Gastrocnemius medialis (tissue), 4 donors: ENCODE measurements around the gene COL4A1.

Experiments
- POLR2A ChIP-seq, 2 donors: fragments of 450-650 bp; IDR thresholded peaks; one replicate each; pipeline ENCODE4 v1.6.1; 2017; ENCODE audit warnings: antibody characterized with exemption in 2 of 2, mild to moderate bottlenecking in 2 of 2, moderate library complexity in 2 of 2
- TF ChIP-seq, protein P1 (sequence below), 5 experiments: fragments of 450-650 bp in 3 of 5; fragments of 200-600 bp in 2 of 5; sonication (generic) in 2 of 5; IDR thresholded peaks in 4 of 5; conservative IDR thresholded peaks in 1 of 5; 1 replicate in 4 of 5; 2 replicates in 1 of 5; pipeline ENCODE4 v1.5.1; 2016 to 2019; ENCODE audit warnings: antibody characterized with exemption in 5 of 5, mild to moderate bottlenecking in 3 of 5, moderate library complexity in 3 of 5

DNA sequence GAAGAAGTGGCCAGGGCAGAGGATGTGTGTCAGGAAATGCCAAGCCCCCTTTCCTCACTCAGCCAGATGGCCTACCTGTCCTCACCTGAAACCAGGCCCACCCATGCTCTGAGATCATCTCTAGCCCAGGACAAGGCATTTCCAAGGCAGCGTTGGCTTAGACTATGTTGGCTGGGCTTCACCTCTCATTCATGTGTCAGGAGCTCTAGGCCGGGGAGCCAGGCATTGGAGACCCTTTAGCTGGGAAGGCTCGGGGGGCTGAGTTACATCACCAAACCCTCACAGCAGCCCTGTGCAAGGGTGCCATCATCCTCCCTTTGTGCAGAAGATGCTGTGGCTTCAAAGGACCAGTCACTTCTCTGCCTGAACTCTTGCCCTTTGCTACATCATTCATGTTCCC lies 40.1 kb upstream of the COL4A1 start:
- TF ChIP-seq, protein P1, sequence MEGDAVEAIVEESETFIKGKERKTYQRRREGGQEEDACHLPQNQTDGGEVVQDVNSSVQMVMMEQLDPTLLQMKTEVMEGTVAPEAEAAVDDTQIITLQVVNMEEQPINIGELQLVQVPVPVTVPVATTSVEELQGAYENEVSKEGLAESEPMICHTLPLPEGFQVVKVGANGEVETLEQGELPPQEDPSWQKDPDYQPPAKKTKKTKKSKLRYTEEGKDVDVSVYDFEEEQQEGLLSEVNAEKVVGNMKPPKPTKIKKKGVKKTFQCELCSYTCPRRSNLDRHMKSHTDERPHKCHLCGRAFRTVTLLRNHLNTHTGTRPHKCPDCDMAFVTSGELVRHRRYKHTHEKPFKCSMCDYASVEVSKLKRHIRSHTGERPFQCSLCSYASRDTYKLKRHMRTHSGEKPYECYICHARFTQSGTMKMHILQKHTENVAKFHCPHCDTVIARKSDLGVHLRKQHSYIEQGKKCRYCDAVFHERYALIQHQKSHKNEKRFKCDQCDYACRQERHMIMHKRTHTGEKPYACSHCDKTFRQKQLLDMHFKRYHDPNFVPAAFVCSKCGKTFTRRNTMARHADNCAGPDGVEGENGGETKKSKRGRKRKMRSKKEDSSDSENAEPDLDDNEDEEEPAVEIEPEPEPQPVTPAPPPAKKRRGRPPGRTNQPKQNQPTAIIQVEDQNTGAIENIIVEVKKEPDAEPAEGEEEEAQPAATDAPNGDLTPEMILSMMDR (IDR thresholded peaks at IDR 0.05 in 4 of 5, conservative IDR thresholded peaks at IDR 0.05 in 1 of 5) = no peak
- no peak for TF ChIP-seq POLR2A (IDR thresholded peaks at IDR 0.05)
